ENCODE measurements around the gene PROP1. TPM values are rescaled to one million over a fixed set of nuclear protein-coding genes. Genes with fewer than 3 reads are reported as not detected.
"Not testable (repeated sequence)": the region's sequence is repeated elsewhere in the genome, so short reads cannot be mapped to it uniquely, and the experiment has no call there.

Gene PROP1
- total RNA-seq (2013): not detected
- polyA plus RNA-seq: not detected
- polyA minus RNA-seq: not detected in 2 replicates
- total RNA-seq: 0 to 0.35 (median 0) reads per million in 11 experiments

DNA sequence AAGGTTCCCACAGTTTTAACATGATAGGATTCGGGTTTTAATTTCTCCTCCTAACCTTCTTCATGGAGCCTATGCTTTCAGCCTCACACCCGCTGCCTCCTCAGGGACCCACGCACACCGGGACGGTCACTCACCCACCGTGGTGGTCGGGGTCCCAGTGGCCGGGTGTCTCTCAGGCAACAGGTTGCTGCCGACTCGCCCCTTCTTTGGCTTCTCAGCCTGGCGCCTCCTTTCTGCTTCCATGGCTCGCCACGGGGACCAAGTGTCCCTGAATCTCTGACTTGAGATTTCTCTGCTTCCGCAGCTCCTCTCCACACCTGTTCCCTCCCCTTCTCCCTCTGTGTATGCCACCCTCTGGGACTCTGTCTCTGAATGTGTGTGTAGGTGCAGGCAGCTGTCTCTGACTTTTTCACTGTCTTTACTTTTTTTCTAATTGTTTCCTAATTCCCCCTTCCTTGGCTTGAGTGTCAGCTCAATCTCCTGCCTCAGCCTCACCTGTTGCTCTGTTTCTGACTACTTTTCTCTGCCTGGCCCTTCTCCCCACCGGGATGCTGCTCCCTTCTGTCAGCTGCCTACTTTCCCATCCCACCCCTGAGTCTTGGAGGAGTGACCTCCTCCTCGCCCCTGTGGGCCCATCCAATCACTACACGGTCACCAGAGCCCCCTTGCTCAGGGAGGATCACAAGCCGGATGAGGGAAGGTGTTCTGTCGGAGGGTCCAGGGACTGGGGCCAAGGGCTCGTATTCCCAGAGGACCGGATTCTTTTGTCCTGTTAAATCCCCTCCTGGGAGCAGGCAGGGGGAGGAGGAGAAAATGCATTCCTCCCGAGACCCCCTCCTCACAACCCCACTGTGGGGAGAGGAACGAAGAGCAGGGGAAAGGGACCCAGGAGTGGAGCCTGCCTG lies at the start of gene PROP1:
Gene PROP1, minus strand, starts transcription at position 552 of the 905 bp plus-strand sequence. Its CDS starts 309 bp downstream, at position 243.
- Mint-ChIP-seq H3K27me3 (ENCODE audit: low read depth in 3 of 3) (peaks cover 15 to 32% (median 17%) of the 10 kb centered on the region in 3 donors), H3K4me1 (no peaks in the 10 kb centered on the region), H3K4me3 (peak within 1 kb of the TSS in 1 of 2 donors; percentile 29), H3K27ac (peak within 1 kb of the TSS in 1 of 7 donors; percentile 31), H3K36me3 (no peaks in the 10 kb centered on the region), H3K9me3 (peaks cover 0 to 3% (median 0%) of the 10 kb centered on the region in 7 donors)
- Histone ChIP-seq H3K4me3 (replicated peaks in 1 of 3; ENCODE audit: low read depth in 2 of 3, low read length in 3 of 3) (no peak within 1 kb of the TSS), H3K27ac (ENCODE audit: low read depth in 1 of 2, low read length in 2 of 2) (no peak within 1 kb of the TSS), H4K20me1 (ENCODE audit: insufficient read depth, low read length) (no peaks in the 10 kb centered on the region), H3K9ac (ENCODE audit: insufficient read depth, low read length, poor library complexity, severe bottlenecking) (no peak within 1 kb of the TSS), H3K36me3 (replicated peaks in 1 of 2; ENCODE audit: control insufficient read depth in 1 of 2, insufficient read depth in 2 of 2, low read length in 2 of 2) (no peaks in the 10 kb centered on the region), H3K4me2 (replicated peaks; ENCODE audit: extremely low read depth, low read length, poor library complexity, severe bottlenecking) (no peak within 1 kb of the TSS), H3K27me3 (ENCODE audit: control insufficient read depth in 2 of 2, insufficient read depth in 2 of 2, low read length in 2 of 2) (peaks cover 0 to 10% of the 10 kb centered on the region in 2 donors), H3K79me2 (ENCODE audit: insufficient read depth, low read length) (no peaks in the 10 kb centered on the region), H2AFZ (ENCODE audit: insufficient read depth, low read depth, low read length, poor library complexity, severe bottlenecking) (no peak within 1 kb of the TSS), H3K4me1 (ENCODE audit: control insufficient read depth in 1 of 2, insufficient read depth in 2 of 2, low read length in 2 of 2) (no peaks in the 10 kb centered on the region), H3K9me3 (replicated peaks in 1 of 2; ENCODE audit: control insufficient read depth in 1 of 2, insufficient read depth in 1 of 2, low read length in 2 of 2) (no peaks in the 10 kb centered on the region)
- TF ChIP-seq, protein P1, sequence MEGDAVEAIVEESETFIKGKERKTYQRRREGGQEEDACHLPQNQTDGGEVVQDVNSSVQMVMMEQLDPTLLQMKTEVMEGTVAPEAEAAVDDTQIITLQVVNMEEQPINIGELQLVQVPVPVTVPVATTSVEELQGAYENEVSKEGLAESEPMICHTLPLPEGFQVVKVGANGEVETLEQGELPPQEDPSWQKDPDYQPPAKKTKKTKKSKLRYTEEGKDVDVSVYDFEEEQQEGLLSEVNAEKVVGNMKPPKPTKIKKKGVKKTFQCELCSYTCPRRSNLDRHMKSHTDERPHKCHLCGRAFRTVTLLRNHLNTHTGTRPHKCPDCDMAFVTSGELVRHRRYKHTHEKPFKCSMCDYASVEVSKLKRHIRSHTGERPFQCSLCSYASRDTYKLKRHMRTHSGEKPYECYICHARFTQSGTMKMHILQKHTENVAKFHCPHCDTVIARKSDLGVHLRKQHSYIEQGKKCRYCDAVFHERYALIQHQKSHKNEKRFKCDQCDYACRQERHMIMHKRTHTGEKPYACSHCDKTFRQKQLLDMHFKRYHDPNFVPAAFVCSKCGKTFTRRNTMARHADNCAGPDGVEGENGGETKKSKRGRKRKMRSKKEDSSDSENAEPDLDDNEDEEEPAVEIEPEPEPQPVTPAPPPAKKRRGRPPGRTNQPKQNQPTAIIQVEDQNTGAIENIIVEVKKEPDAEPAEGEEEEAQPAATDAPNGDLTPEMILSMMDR (IDR thresholded peaks at IDR 0.05): no peak
- no peak for DNase-seq
- 59% methylated on average over 14 of the region's 23 CpGs for WGBS (ENCODE audit: insufficient coverage)
- intact Hi-C loops (cut with micrococcal nuclease): no loop called here

DNA sequence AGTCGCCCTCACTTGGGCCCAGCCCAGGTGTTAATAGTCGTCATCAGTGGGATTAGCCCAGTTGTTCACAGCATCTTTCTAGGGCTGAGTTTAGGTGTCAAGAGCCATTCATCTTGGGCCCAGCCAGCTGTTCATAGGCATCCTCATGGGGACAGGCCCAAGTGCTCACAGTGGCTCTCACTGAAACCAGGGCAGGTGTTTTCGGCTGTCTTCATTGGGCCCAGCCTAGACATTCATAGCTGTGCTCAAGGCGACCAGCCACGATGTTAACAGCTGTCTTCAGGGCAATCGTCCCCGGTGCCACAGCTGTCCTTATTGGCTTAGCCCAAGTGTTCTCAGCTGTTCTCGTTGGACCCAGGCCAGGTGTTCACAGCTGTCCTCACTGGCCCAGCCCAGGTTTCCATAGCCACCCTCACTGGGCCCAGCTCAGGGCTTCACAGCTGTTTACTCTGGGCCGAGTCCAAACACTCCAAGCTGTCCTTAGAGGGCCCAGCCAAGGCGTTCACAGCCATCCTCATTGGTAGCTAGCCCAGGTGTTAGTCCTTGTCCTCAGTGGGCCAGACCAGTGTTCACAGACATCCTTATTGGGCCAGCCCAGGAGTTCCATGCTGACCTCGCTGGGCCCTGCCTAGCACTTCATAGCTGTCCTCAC lies 23.5 kb upstream of the PROP1 start:
- H3K27me3 ChIP-seq (ENCODE audit: control insufficient read depth in 2 of 2, insufficient read depth in 2 of 2, low read length in 2 of 2); H3K36me3 Mint-ChIP-seq; H3K36me3 ChIP-seq (replicated peaks in 1 of 2; ENCODE audit: control insufficient read depth in 1 of 2, insufficient read depth in 2 of 2, low read length in 2 of 2); intact Hi-C loops (cut with micrococcal nuclease); H3K4me3 ChIP-seq (replicated peaks in 1 of 3; ENCODE audit: low read depth in 2 of 3, low read length in 3 of 3); DNase-seq; H3K27ac Mint-ChIP-seq; H3K4me3 Mint-ChIP-seq; H4K20me1 ChIP-seq (ENCODE audit: insufficient read depth, low read length); H3K27ac ChIP-seq (ENCODE audit: low read depth in 1 of 2, low read length in 2 of 2); H2AFZ ChIP-seq (ENCODE audit: insufficient read depth, low read depth, low read length, poor library complexity, severe bottlenecking); H3K4me1 ChIP-seq (ENCODE audit: control insufficient read depth in 1 of 2, insufficient read depth in 2 of 2, low read length in 2 of 2); H3K27me3 Mint-ChIP-seq (ENCODE audit: low read depth in 3 of 3); H3K4me1 Mint-ChIP-seq; H3K9ac ChIP-seq (ENCODE audit: insufficient read depth, low read length, poor library complexity, severe bottlenecking); H3K9me3 Mint-ChIP-seq; H3K9me3 ChIP-seq (replicated peaks in 1 of 2; ENCODE audit: control insufficient read depth in 1 of 2, insufficient read depth in 1 of 2, low read length in 2 of 2); H3K79me2 ChIP-seq (ENCODE audit: insufficient read depth, low read length); H3K4me2 ChIP-seq (replicated peaks; ENCODE audit: extremely low read depth, low read length, poor library complexity, severe bottlenecking): not testable (repeated sequence)
- no CpG with 5 or more reads among the region's 11 CpGs for WGBS (ENCODE audit: insufficient coverage)

DNA sequence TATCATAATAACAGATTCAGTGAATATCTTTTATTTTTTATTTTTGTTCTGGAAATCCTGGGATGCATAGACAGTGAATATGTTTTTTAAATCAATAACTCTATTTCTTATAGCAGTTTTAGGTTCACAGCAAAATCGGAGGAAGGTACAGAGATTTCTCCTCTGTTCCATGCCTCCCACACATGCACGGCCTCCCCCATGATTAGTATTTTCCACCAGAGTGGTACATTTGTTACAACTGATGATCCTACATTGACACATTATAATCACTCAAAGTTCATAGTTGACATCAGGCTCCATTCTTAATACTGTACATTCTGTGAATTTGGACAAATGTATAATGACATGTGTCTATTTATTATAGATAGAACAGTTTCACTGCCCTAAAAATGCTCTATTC lies 16.7 kb upstream of the PROP1 start:
- H3K9me3 ChIP-seq (replicated peaks in 1 of 2; ENCODE audit: control insufficient read depth in 1 of 2, insufficient read depth in 1 of 2, low read length in 2 of 2); H3K27ac ChIP-seq (ENCODE audit: low read depth in 1 of 2, low read length in 2 of 2); H3K9me3 Mint-ChIP-seq; H3K79me2 ChIP-seq (ENCODE audit: insufficient read depth, low read length); DNase-seq; H3K27ac Mint-ChIP-seq; H3K9ac ChIP-seq (ENCODE audit: insufficient read depth, low read length, poor library complexity, severe bottlenecking); H3K36me3 ChIP-seq (replicated peaks in 1 of 2; ENCODE audit: control insufficient read depth in 1 of 2, insufficient read depth in 2 of 2, low read length in 2 of 2); H3K27me3 ChIP-seq (ENCODE audit: control insufficient read depth in 2 of 2, insufficient read depth in 2 of 2, low read length in 2 of 2); H3K4me1 Mint-ChIP-seq; H3K4me3 Mint-ChIP-seq; H4K20me1 ChIP-seq (ENCODE audit: insufficient read depth, low read length); H3K4me3 ChIP-seq (replicated peaks in 1 of 3; ENCODE audit: low read depth in 2 of 3, low read length in 3 of 3); H3K27me3 Mint-ChIP-seq (ENCODE audit: low read depth in 3 of 3); H3K36me3 Mint-ChIP-seq; H2AFZ ChIP-seq (ENCODE audit: insufficient read depth, low read depth, low read length, poor library complexity, severe bottlenecking); H3K4me1 ChIP-seq (ENCODE audit: control insufficient read depth in 1 of 2, insufficient read depth in 2 of 2, low read length in 2 of 2); intact Hi-C loops (cut with micrococcal nuclease); H3K4me2 ChIP-seq (replicated peaks; ENCODE audit: extremely low read depth, low read length, poor library complexity, severe bottlenecking): not testable (repeated sequence)
- no CpG with 5 or more reads among the region's 2 CpGs for WGBS (ENCODE audit: insufficient coverage)

All from CD14-positive monocyte (primary cell).